BLaER1 (cell line): ENCODE data around the gene TBCE.

Experiments used
- H3K27ac ChIP-seq: shearing (Covaris generic); formaldehyde crosslinking; 2 replicates; pipeline ENCODE4 v1.8.1; 2022
- H3K27me3 ChIP-seq: shearing (Covaris generic); formaldehyde crosslinking; 2 replicates; pipeline ENCODE4 v1.8.1; 2022
- H3K36me3 ChIP-seq: shearing (Covaris generic); formaldehyde crosslinking; 2 replicates; pipeline ENCODE4 v1.8.1; 2022
- H3K4me1 ChIP-seq: shearing (Covaris generic); formaldehyde crosslinking; 2 replicates; pipeline ENCODE4 v1.8.1; 2022
- H3K4me2 ChIP-seq: shearing (Covaris generic); formaldehyde crosslinking; 2 replicates; pipeline ENCODE4 v1.8.1; 2022
- H3K4me3 ChIP-seq: shearing (Covaris generic); formaldehyde crosslinking; 2 replicates; pipeline ENCODE4 v1.8.1; 2022
- H3K9ac ChIP-seq: shearing (Covaris generic); formaldehyde crosslinking; 2 replicates; pipeline ENCODE4 v1.8.1; 2022
- H3K9me3 ChIP-seq: shearing (Covaris generic); formaldehyde crosslinking; 2 replicates; pipeline ENCODE4 v1.8.1; 2022
- H4K20me1 ChIP-seq: shearing (Covaris generic); formaldehyde crosslinking; 2 replicates; pipeline ENCODE4 v1.8.1; 2022
- Cebpa-rat ChIP-seq: shearing (Covaris generic); IDR thresholded peaks from 2 replicates; pipeline ENCODE4 v1.8.1; 2022

Gene TBCE

GRCh38 chr1:235367000-235367908 lies at the start of gene TBCE:
Gene TBCE (plus strand): TSS chr1:235367427. CDS start chr1:235380050, 12,623 bp downstream.
- Histone ChIP-seq H3K4me3 (peak within 1 kb of the TSS; percentile 82), H3K9me3 (no peaks in the 10 kb centered on the region), H3K27me3 (no peaks in the 10 kb centered on the region), H3K4me1 (peaks cover 18% of the 10 kb centered on the region), H3K4me2 (peak within 1 kb of the TSS; percentile 88), H4K20me1 (no peaks in the 10 kb centered on the region), H3K9ac (peak within 1 kb of the TSS; percentile 82), H3K27ac (peak within 1 kb of the TSS; percentile 77), H3K36me3 (no peaks in the 10 kb centered on the region)
- no peak for TF ChIP-seq Cebpa-rat

GRCh38 chr1:235319255-235319654 lies 48.0 kb upstream of the TBCE start:
- H3K27me3 ChIP-seq = no peaks in the 10 kb centered on the region
- H3K4me1 ChIP-seq = peaks cover 28% of the 10 kb centered on the region
- H3K9ac ChIP-seq = no peak overlapping the region
- no peak for TF ChIP-seq Cebpa-rat
- no peak overlapping the region for H3K4me3 ChIP-seq
- no peak overlapping the region for H3K27ac ChIP-seq
- H4K20me1 ChIP-seq = peaks cover 100% of the 10 kb centered on the region
- H3K9me3 ChIP-seq = no peaks in the 10 kb centered on the region
- H3K36me3 ChIP-seq = peaks cover 75% of the 10 kb centered on the region
- 0 out of 2 replicates have a peak overlapping the region, but pooled peaks have one; percentile 18 for H3K4me2 ChIP-seq

- peaks cover 75% of the 10 kb centered on the region for H3K36me3 ChIP-seq
- no peak overlapping the region for H3K4me2 ChIP-seq
- H3K4me3 ChIP-seq = no peak overlapping the region
- H3K9me3 ChIP-seq = no peaks in the 10 kb centered on the region
- no peaks in the 10 kb centered on the region for H3K27me3 ChIP-seq
- H3K9ac ChIP-seq = no peak overlapping the region; the same call in 1 of the 2 replicates
- H3K27ac ChIP-seq = no peak overlapping the region
- H3K4me1 ChIP-seq = peaks cover 37% of the 10 kb centered on the region
- peaks cover 100% of the 10 kb centered on the region for H4K20me1 ChIP-seq
- no peak for TF ChIP-seq Cebpa-rat
These were observed 46.6 kb upstream of the TBCE start for GRCh38 chr1:235320521-235321179.

- peak overlapping the region; percentile 71 for H3K4me2 ChIP-seq
- peaks cover 53% of the 10 kb centered on the region for H3K36me3 ChIP-seq
- H3K4me3 ChIP-seq = no peak overlapping the region
- H4K20me1 ChIP-seq = peaks cover 88% of the 10 kb centered on the region
- H3K4me1 ChIP-seq = peaks cover 36% of the 10 kb centered on the region
- peak overlapping the region; percentile 44; the same call in 1 of the 2 replicates for H3K9ac ChIP-seq
- H3K27me3 ChIP-seq = no peaks in the 10 kb centered on the region
- TF ChIP-seq Cebpa-rat = no peak
- no peaks in the 10 kb centered on the region for H3K9me3 ChIP-seq
- H3K27ac ChIP-seq = no peak overlapping the region
These were observed 42.9 kb upstream of the TBCE start for GRCh38 chr1:235324296-235324695.

GRCh38 chr1:235325139-235325538 lies 42.1 kb upstream of the TBCE start:
- TF ChIP-seq Cebpa-rat = no peak
- H3K36me3 ChIP-seq = peaks cover 44% of the 10 kb centered on the region
- H3K9me3 ChIP-seq = no peaks in the 10 kb centered on the region
- H4K20me1 ChIP-seq = peaks cover 88% of the 10 kb centered on the region
- no peaks in the 10 kb centered on the region for H3K27me3 ChIP-seq
- H3K4me2 ChIP-seq = peak overlapping the region; percentile 71
- H3K27ac ChIP-seq = no peak overlapping the region
- H3K4me3 ChIP-seq = peak overlapping the region; percentile 99
- H3K9ac ChIP-seq = peak overlapping the region; percentile 99; the same call in 1 of the 2 replicates
- H3K4me1 ChIP-seq = peaks cover 37% of the 10 kb centered on the region

- Histone ChIP-seq H3K27me3 (no peaks in the 10 kb centered on the region), H3K4me1 (peaks cover 45% of the 10 kb centered on the region), H3K9me3 (no peaks in the 10 kb centered on the region), H4K20me1 (peaks cover 88% of the 10 kb centered on the region), H3K4me3 (peak overlapping the region; percentile 99), H3K27ac (0 out of 2 replicates have a peak overlapping the region, but pooled peaks have one; percentile 96), H3K4me2 (peak overlapping the region; percentile 71), H3K9ac (peak overlapping the region; percentile 99), H3K36me3 (peaks cover 37% of the 10 kb centered on the region)
- no peak for TF ChIP-seq Cebpa-rat
These were observed 41.4 kb upstream of the TBCE start for GRCh38 chr1:235325854-235326253.

- Histone ChIP-seq H4K20me1 (peaks cover 88% of the 10 kb centered on the region), H3K27ac (peak overlapping the region; percentile 96), H3K4me1 (peaks cover 55% of the 10 kb centered on the region), H3K9me3 (no peaks in the 10 kb centered on the region), H3K4me2 (peak overlapping the region; percentile 71), H3K36me3 (peaks cover 26% of the 10 kb centered on the region), H3K9ac (peak overlapping the region; percentile 99), H3K27me3 (no peaks in the 10 kb centered on the region), H3K4me3 (peak overlapping the region; percentile 99)
- TF ChIP-seq Cebpa-rat = no peak
These were observed 40.3 kb upstream of the TBCE start for GRCh38 chr1:235326719-235327558.

GRCh38 chr1:235327559-235328270 lies 39.5 kb upstream of the TBCE start, which contains the start of gene ARID4B:
Gene ARID4B (minus strand): TSS chr1:235328179. CDS start chr1:235326919, 1,260 bp downstream.
- peak within 1 kb of the TSS; percentile 96 for H3K27ac ChIP-seq
- H4K20me1 ChIP-seq = peaks cover 81% of the 10 kb centered on the region
- H3K36me3 ChIP-seq = peaks cover 19% of the 10 kb centered on the region
- peaks cover 57% of the 10 kb centered on the region for H3K4me1 ChIP-seq
- no peaks in the 10 kb centered on the region for H3K27me3 ChIP-seq
- peak within 1 kb of the TSS; percentile 99 for H3K4me3 ChIP-seq
- peak within 1 kb of the TSS; percentile 86 for H3K4me2 ChIP-seq
- TF ChIP-seq Cebpa-rat = no peak
- H3K9ac ChIP-seq = peak within 1 kb of the TSS; percentile 99
- no peaks in the 10 kb centered on the region for H3K9me3 ChIP-seq
